ENCODE results near the gene COG5. TPM values are rescaled to one million over a fixed set of nuclear protein-coding genes. Genes with fewer than 3 reads are reported as not detected.

The COG5 gene
- total and polyA plus RNA-seq, 2 experiments from 2014 or later = 15.8 to 53.5 TPM

GRCh38 chr7:107396081-107396480, 167.6 kb downstream of the COG5 start:
- DNase-seq (ENCODE audit: low spot score) = no peak
- Histone ChIP-seq H3K9me3 (ENCODE audit: low read depth) (no peaks in the 10 kb centered on the region), H3K4me2 (no peak overlapping the region), H3K4me1 (ENCODE audit: insufficient read depth) (no peaks in the 10 kb centered on the region), H3K27ac (no peak overlapping the region), H3K36me3 (replicated peaks; ENCODE audit: insufficient read depth, low read depth) (no peaks in the 10 kb centered on the region), H3K9me2 (replicated peaks; ENCODE audit: insufficient read depth) (no peaks in the 10 kb centered on the region), H3K27me3 (no peaks in the 10 kb centered on the region), H2AFZ (no peak overlapping the region), H4K20me1 (ENCODE audit: insufficient read depth, poor library complexity, severe bottlenecking) (no peaks in the 10 kb centered on the region), H3K79me2 (no peaks in the 10 kb centered on the region), H3K4me3 (no peak overlapping the region)
- TF ChIP-seq CTCF (IDR thresholded peaks at IDR 0.05; ENCODE audit: poor library complexity) (no peak), EZH2 (IDR thresholded peaks at IDR 0.05; ENCODE audit: borderline replicate concordance) (no peak)
- WGBS (ENCODE audit: low lambda C conversion rate, missing lambda C conversion rate) = 100% methylated on average over 1 of the region's 1 CpG

DNA sequence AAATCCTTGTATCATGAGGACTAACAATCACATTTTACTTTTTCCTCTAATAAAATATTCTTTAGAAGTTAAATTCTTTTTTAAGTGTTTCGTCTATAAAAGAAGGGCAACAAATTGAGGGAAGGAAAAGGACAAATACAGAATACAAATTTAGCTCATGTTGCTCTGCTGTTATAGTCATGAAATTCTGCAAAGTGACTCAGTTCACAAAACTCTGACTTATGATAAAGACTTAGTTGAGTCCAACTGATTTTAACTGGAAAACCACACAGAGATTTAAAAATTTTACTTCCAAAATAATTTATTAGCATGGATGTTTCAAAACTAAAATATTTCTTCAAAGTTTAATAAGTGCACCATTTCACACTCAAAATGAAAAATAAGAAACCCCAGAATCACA, 168.9 kb downstream of the COG5 start:
- DNase-seq (ENCODE audit: low spot score) = no peak
- Histone ChIP-seq H3K4me2 (no peak overlapping the region), H3K9me3 (ENCODE audit: low read depth) (no peaks in the 10 kb centered on the region), H2AFZ (no peak overlapping the region), H3K4me1 (ENCODE audit: insufficient read depth) (peaks cover 10% of the 10 kb centered on the region), H3K36me3 (replicated peaks; ENCODE audit: insufficient read depth, low read depth) (no peaks in the 10 kb centered on the region), H3K79me2 (no peaks in the 10 kb centered on the region), H3K4me3 (no peak overlapping the region), H3K9me2 (replicated peaks; ENCODE audit: insufficient read depth) (no peaks in the 10 kb centered on the region), H3K27ac (no peak overlapping the region), H4K20me1 (ENCODE audit: insufficient read depth, poor library complexity, severe bottlenecking) (no peaks in the 10 kb centered on the region), H3K27me3 (no peaks in the 10 kb centered on the region)
- no peak for TF ChIP-seq EZH2phosphoT487 (IDR thresholded peaks at IDR 0.05; ENCODE audit: low read depth, severe bottlenecking, unreplicated experiment)
- no peak for TF ChIP-seq EZH2 (IDR thresholded peaks at IDR 0.05; ENCODE audit: borderline replicate concordance)
- no peak for TF ChIP-seq CTCF (IDR thresholded peaks at IDR 0.05; ENCODE audit: poor library complexity)
- WGBS (ENCODE audit: low lambda C conversion rate, missing lambda C conversion rate) = 81% methylated on average over 1 of the region's 1 CpG

DNA sequence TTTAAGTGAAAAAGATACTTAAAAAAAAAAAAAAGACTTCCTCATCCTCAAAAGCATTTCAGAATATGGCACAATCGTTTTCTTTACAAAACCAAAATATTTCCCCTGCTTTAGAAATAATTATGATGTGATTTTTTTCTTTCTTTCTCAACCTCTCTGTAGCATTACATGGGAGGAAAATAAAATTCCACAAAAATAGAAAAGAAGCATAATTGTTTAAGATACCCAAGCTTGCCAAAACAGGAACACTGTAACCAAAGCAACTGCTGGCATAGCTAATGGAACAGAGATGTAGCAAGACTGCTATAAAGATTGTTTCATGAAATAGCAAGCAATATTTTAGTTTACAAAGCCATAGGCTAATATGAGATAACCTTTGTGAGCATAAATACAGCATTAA, 169.4 kb downstream of the COG5 start:
- Histone ChIP-seq H3K9me2 (replicated peaks; ENCODE audit: insufficient read depth) (no peaks in the 10 kb centered on the region), H4K20me1 (ENCODE audit: insufficient read depth, poor library complexity, severe bottlenecking) (no peaks in the 10 kb centered on the region), H3K79me2 (no peaks in the 10 kb centered on the region), H3K4me2 (no peak overlapping the region), H3K4me1 (ENCODE audit: insufficient read depth) (peaks cover 10% of the 10 kb centered on the region), H3K4me3 (no peak overlapping the region), H3K9me3 (ENCODE audit: low read depth) (no peaks in the 10 kb centered on the region), H2AFZ (no peak overlapping the region), H3K27ac (no peak overlapping the region), H3K36me3 (replicated peaks; ENCODE audit: insufficient read depth, low read depth) (no peaks in the 10 kb centered on the region), H3K27me3 (no peaks in the 10 kb centered on the region)
- no peak for DNase-seq (ENCODE audit: low spot score)
- WGBS (ENCODE audit: low lambda C conversion rate, missing lambda C conversion rate) = 93% methylated on average over 1 of the region's 1 CpG
- TF ChIP-seq CTCF (IDR thresholded peaks at IDR 0.05; ENCODE audit: poor library complexity) = no peak
- no peak for TF ChIP-seq EZH2phosphoT487 (IDR thresholded peaks at IDR 0.05; ENCODE audit: low read depth, severe bottlenecking, unreplicated experiment)
- TF ChIP-seq EZH2 (IDR thresholded peaks at IDR 0.05; ENCODE audit: borderline replicate concordance) = no peak

- Histone ChIP-seq H3K4me1 (ENCODE audit: insufficient read depth) (peaks cover 16% of the 10 kb centered on the region), H3K36me3 (replicated peaks; ENCODE audit: insufficient read depth, low read depth) (no peaks in the 10 kb centered on the region), H2AFZ (no peak overlapping the region), H3K9me2 (replicated peaks; ENCODE audit: insufficient read depth) (no peaks in the 10 kb centered on the region), H3K9me3 (ENCODE audit: low read depth) (no peaks in the 10 kb centered on the region), H4K20me1 (ENCODE audit: insufficient read depth, poor library complexity, severe bottlenecking) (no peaks in the 10 kb centered on the region), H3K4me2 (no peak overlapping the region), H3K27me3 (no peaks in the 10 kb centered on the region), H3K79me2 (no peaks in the 10 kb centered on the region), H3K4me3 (no peak overlapping the region), H3K27ac (no peak overlapping the region)
- no peak for TF ChIP-seq CTCF (IDR thresholded peaks at IDR 0.05; ENCODE audit: poor library complexity)
- TF ChIP-seq EZH2phosphoT487 (IDR thresholded peaks at IDR 0.05; ENCODE audit: low read depth, severe bottlenecking, unreplicated experiment) = no peak
- no peak for TF ChIP-seq EZH2 (IDR thresholded peaks at IDR 0.05; ENCODE audit: borderline replicate concordance)
- no peak for DNase-seq (ENCODE audit: low spot score)
- WGBS (ENCODE audit: low lambda C conversion rate, missing lambda C conversion rate) = 75% methylated on average over 3 of the region's 3 CpGs
These were observed 170.9 kb downstream of the COG5 start for GRCh38 chr7:107392830-107393229.
